Activated CD4-positive, alpha-beta T cell treated with anti-CD3 and anti-CD28 coated beads, Interleukin-2, amount 50 U/mL, for 48 hours (primary cell): ENCODE results near the gene SLK.

Experiments
- DNase-seq, 2 experiments: peaks; one replicate each; pipeline ENCODE4 v3.0.0-alpha.2; 2020

Gene SLK

DNA sequence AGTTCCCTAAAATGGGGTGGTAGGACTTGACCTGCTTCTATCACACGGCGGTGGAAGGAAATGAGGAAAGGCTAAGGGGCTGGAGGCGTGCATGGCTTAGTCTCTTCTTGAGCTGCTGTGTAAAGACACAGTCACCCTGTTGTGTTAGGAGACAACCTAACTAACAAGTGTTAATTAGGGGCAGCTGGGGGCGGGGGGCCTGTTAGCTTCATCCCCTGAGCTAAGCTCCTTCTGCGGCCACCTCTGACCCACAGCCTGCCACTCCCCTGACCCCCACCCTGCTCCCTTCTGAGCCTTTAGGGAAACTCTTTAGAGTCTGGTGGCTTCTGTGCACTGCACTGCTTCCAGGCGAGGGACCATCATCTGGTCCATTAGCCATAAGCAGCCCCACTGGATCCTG lies 90.8 kb downstream of the SLK start:
- no peak for DNase-seq

GRCh38 chr10:104059364-104059763 lies 92.4 kb downstream of the SLK start:
- DNase-seq: no peak

- no peak for DNase-seq
These were observed 94.3 kb downstream of the SLK start for GRCh38 chr10:104061196-104061595.

DNA sequence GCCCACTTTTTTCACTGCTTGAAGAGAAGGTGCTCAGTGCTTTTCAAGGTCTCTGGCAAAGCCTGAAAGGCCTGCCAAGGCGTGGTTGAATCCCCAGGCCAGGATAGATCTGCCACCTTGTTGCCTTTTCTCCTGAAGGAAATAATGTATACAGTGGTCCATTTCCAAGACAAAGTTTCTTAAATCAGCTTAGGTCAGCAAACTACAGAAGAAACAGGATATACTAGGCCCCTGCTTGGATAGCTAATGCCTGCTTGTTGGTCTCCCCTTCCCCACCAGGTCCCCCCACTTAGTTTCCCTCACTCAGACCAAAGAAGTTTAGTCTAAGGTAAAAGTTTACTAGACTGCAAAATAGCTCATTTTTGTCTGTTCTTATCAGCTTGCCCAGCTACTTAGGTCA lies 98.8 kb downstream of the SLK start:
- no peak for DNase-seq

- DNase-seq: no peak
These were observed 100.0 kb downstream of the SLK start for GRCh38 chr10:104066945-104067344.

DNA sequence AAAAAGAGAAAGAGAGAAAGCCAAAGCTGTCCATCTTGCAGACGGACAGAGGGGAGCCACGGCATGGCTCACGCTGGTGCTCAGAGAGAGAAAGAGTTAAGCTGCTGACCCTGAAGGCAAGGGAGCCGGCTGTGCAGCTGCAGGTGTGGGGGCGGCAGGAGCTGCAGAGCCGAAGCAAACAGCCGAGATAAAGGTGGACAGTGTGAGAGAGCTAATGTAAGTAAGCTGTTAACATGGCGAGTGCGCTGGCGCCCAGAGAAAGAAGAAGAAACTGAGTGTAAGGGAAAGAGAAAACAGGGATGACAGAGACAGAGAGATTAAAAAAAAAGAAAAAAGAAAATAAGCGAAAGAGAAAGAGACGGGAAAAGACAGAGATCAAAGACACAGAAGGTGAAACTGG lies 100.6 kb downstream of the SLK start:
- DNase-seq: no peak

GRCh38 chr10:104069613-104070012 lies 102.7 kb downstream of the SLK start:
- DNase-seq: no peak

GRCh38 chr10:104072786-104073185 lies 105.8 kb downstream of the SLK start:
- no peak for DNase-seq

DNA sequence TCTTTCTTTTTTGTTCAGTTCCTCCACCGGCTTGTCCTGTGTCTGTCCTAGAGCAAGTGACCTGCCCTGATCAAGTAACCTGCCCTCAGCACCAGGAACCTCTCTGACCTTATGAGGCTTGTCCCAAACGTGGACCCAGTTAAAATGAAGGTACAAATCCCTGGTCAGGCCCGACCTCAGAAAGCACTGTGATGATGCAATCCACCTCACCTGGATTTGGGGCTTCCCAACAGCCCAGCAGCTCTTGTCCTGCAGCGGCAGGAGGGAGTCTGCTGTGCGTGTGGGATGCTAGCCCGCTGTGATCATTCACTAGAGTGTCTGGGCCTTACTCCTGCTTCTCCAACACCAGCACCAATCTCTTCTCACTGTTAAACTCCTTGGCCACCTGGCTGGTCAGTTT lies 107.6 kb downstream of the SLK start:
- no peak for DNase-seq

DNA sequence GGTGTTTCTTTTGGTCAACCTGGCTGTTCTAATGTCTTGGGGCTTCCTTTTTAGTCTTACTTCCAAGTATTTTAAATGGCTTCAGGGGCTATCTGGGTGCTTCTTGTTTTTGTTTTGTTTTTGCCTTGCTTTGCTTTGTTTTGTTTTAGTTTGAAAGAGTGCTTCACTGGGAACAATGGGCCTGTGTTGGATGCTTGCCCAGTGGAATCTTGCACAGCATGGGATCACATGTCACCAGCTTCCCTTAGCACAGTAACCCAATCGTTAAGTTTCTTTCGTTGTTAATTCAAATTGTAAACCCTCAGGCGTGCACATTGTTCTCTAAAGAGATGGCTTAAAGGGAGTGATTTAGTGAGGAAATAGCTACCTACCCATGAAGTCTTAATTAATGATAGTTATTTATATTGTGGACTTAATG lies 109.8 kb downstream of the SLK start:
- DNase-seq: no peak

DNA sequence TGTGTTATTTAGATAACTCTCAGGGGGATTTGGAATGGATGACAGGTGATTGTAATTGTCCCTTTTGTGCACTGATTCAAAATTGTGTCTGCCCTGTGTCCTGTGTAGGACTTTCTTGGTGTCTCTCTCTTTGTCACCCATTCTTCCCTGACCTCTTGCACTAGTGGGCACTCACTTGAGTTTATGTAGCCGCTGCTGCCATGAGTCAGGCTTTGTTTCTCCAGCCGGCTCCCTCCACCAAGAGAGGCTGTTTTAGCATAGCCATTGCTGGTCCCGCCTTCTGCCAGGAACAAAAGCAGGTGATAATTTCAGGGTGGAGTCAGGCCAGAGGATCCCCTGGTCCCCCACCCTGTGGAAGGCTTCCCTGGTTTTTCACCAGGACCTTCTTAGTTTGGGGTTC lies 110.3 kb downstream of the SLK start:
- DNase-seq: no peak

DNA sequence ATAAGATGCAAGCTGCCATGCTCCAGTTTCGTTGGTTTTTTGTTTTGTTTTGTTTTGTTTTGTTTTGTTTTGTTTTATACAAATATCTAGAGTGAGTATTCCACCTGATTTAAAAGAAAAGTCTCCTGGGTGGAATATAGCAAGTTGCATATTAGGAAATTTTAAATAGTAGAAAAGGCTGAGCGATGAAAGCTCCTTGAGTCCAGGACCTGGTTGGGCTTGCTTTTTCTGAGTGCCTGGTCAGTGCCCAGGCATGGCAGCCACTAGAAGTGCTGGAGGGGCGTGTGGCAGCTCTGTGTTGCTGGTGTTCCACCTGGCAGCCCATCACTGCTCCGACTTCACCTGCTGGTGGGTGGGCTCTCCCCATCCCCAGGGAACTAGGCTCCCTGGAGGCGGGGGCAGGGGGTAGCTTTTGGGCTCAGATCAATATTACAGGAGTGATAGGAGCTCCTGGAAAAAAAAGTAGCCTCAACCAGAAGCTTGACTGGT lies 110.8 kb downstream of the SLK start:
- no peak for DNase-seq
